ENCODE measurements around the gene PCYT1A.

PCYT1A gene

GRCh38 chr3:196284396-196284795, 3.1 kb downstream of the PCYT1A start:
- TF ChIP-seq, protein P1, sequence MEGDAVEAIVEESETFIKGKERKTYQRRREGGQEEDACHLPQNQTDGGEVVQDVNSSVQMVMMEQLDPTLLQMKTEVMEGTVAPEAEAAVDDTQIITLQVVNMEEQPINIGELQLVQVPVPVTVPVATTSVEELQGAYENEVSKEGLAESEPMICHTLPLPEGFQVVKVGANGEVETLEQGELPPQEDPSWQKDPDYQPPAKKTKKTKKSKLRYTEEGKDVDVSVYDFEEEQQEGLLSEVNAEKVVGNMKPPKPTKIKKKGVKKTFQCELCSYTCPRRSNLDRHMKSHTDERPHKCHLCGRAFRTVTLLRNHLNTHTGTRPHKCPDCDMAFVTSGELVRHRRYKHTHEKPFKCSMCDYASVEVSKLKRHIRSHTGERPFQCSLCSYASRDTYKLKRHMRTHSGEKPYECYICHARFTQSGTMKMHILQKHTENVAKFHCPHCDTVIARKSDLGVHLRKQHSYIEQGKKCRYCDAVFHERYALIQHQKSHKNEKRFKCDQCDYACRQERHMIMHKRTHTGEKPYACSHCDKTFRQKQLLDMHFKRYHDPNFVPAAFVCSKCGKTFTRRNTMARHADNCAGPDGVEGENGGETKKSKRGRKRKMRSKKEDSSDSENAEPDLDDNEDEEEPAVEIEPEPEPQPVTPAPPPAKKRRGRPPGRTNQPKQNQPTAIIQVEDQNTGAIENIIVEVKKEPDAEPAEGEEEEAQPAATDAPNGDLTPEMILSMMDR (IDR thresholded peaks at IDR 0.05), result no peak
- H3K4me3 ChIP-seq, result no peak overlapping the region
- no peak overlapping the region for H3K27ac ChIP-seq
- no peak for DNase-seq (ENCODE audit: low spot score)

DNA sequence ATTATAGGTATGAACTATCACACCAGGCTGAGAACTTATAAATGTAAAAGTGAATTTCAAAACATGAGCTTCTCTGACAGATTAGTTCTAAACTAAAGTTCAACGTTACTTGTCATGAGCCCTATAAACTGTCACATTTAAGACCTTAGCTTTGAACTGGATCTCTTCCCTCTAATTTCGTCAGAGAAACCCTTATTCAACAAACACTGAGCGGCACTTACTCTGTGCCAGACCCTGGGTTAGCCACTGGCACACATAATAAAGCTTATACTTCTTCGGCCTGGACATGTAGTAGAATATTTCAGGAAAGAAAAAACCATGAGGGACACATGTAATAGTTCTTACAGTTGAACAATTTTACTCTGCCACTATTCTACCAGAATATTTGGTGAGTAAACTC, 5.6 kb downstream of the PCYT1A start:
- TF ChIP-seq, protein P1 (IDR thresholded peaks at IDR 0.05), result no peak
- no peak overlapping the region for H3K4me3 ChIP-seq
- DNase-seq (ENCODE audit: low spot score), result no peak
- H3K27ac ChIP-seq, result no peak overlapping the region

DNA sequence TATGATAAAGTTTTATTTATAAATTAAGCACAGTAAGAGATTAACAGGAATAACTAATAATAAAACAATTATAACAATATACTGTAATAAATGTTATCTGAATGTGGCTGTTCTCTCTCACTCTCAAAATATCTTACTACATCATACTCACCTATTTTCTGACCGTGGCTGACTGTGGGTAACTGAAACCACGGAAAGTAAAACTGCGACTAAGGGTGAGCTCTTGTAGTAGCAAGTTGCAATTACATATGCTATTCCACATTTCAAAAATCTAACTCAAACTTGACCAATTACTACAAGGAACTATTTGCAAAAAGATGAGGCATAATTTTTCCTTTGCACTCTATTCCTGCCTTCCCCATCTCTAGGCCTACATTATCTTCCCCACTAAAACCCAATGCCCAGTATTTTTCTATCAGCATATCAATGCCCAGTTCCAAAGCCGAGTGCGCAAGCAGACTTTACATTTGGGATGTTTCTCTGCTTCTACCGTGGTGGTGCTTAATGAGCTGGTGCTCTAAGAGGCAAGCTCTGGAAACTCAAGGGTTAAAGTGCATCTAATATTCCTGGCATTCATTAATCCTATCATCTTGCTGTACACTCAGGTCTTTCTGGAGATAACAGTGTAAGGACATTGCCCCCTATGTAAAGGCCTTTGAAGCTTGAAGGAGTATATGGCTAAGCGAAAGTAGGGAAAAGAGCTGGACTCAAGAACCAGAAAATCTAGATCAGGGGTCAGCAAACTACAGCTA, 6.7 kb downstream of the PCYT1A start:
- DNase-seq (ENCODE audit: low spot score), result no peak
- H3K4me3 ChIP-seq, result no peak overlapping the region
- H3K27ac ChIP-seq, result no peak overlapping the region
- TF ChIP-seq, protein P1 (IDR thresholded peaks at IDR 0.05), result no peak

DNA sequence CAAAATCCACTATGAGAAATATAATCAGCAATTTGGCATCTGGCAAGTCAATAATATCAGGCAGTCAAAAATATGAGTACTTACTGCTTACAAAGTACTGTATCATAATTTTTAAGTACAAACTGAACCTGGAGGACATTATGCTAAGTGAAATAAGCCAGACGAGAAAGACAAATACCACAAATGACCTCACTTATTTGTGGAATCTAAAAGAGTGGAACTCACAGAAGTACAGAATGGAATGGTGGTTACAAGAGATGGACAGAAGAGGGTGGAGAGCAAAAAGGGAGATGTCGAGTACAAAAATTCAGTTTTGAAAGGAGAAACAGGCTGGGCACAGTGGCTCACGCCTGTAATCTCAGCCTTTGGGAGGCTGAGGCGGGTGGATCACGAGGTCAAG, 12.4 kb downstream of the PCYT1A start:
- Histone ChIP-seq H3K4me3 (no peak overlapping the region), H3K27ac (no peak overlapping the region)
- TF ChIP-seq, protein P1 (IDR thresholded peaks at IDR 0.05), result no peak
- no peak for DNase-seq (ENCODE audit: low spot score)

- TF ChIP-seq, protein P1 (IDR thresholded peaks at IDR 0.05), result no peak
- no peak overlapping the region for H3K27ac ChIP-seq
- H3K4me3 ChIP-seq, result no peak overlapping the region
- DNase-seq (ENCODE audit: low spot score), result no peak
Measured at GRCh38 chr3:196274585-196274984, 12.9 kb downstream of the PCYT1A start.

DNA sequence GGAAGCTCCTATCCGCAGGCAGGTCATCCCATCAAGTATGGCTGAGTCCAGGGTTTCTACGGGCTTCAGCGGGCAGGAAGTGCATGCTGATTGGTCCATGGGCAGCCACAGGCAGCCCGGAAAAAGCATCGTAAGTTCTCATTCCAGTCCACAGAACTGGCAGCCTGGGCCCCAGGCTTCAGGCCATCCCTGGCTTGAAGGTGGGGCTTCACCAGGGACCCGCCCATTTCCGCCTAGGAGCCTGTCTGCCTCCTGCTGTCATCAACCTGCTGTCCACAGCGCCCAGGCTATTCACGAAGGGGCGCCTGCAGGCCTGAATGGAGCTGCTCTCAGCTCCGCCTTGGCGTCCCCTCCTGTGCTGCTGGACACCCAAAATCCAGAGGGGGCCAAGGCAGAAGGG, 13.9 kb downstream of the PCYT1A start:
- TF ChIP-seq, protein P1 (IDR thresholded peaks at IDR 0.05), result no peak
- no peak for DNase-seq (ENCODE audit: low spot score)
- H3K4me3 ChIP-seq, result no peak overlapping the region
- no peak overlapping the region for H3K27ac ChIP-seq

DNA sequence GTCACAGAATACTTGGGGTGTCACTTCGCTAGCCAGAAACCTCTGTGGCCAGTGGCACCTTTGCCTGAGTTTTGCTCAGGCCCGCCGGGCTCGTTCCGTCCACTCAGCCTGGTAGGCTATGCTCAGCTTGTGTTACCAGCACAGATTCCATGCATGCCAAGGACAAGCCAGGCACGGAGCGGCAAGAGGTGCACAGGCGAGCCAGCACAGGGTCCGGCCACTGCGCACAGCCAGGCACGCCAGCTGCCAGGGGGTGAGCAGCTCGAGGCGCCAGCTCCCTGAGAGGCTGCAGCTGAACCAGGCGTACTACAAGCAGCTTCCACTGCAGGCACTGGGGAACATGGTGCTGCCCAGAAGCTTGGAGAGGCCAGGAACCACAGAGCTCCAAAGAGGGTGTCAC, 14.7 kb downstream of the PCYT1A start:
- Histone ChIP-seq H3K27ac (no peak overlapping the region), H3K4me3 (no peak overlapping the region)
- TF ChIP-seq, protein P1 (IDR thresholded peaks at IDR 0.05), result no peak
- DNase-seq (ENCODE audit: low spot score), result no peak
